HuH-7 (cell line): ENCODE results near the gene EZH1.
A peak's percentile ranks its signal among the peaks of the same experiment; 100 is the strongest.

Experiments used
- DNase-seq: peaks from one replicate; pipeline ENCODE4 v3.0.0; 2011; ENCODE audit warnings: low spot score

EZH1 gene

GRCh38 chr17:42744806-42745617 is at the start of gene EZH1:
TSS of gene EZH1 (minus strand) at chr17:42745040. CDS start at chr17:42728941, 16,099 bp downstream.
- peak; percentile 99 for DNase-seq

GRCh38 chr17:42792545-42792944 is 47.7 kb upstream of the EZH1 start:
- DNase-seq, result no peak

GRCh38 chr17:42791948-42792347 is 47.1 kb upstream of the EZH1 start:
- DNase-seq, result no peak

GRCh38 chr17:42787266-42787665 is 42.4 kb upstream of the EZH1 start:
- no peak for DNase-seq

GRCh38 chr17:42784811-42785592 is 40.2 kb upstream of the EZH1 start:
- no peak for DNase-seq

GRCh38 chr17:42784409-42784808 is 39.6 kb upstream of the EZH1 start:
- no peak for DNase-seq

- DNase-seq, result no peak
Observed at GRCh38 chr17:42783791-42784138, 38.9 kb upstream of the EZH1 start.

- no peak for DNase-seq
Observed at GRCh38 chr17:42783062-42783790, 38.4 kb upstream of the EZH1 start.

- no peak for DNase-seq
Observed at GRCh38 chr17:42782166-42783061, 37.6 kb upstream of the EZH1 start.

- DNase-seq, result no peak
Observed at GRCh38 chr17:42781639-42782165, 36.9 kb upstream of the EZH1 start.

- no peak for DNase-seq
Observed at GRCh38 chr17:42780851-42781638, 36.2 kb upstream of the EZH1 start.

GRCh38 chr17:42779936-42780850 is 35.4 kb upstream of the EZH1 start, which contains the start of gene WNK4:
TSS of gene WNK4 (plus strand) at chr17:42780610. CDS start at chr17:42780699, 89 bp downstream.
- peak; percentile 97 for DNase-seq

- no peak for DNase-seq
Observed at GRCh38 chr17:42779304-42779935, 34.6 kb upstream of the EZH1 start.

GRCh38 chr17:42778570-42778969 is 33.7 kb upstream of the EZH1 start:
- no peak for DNase-seq

- no peak for DNase-seq
Observed at GRCh38 chr17:42775534-42776098, 30.8 kb upstream of the EZH1 start.

GRCh38 chr17:42774066-42774745 is 29.4 kb upstream of the EZH1 start:
- no peak for DNase-seq

GRCh38 chr17:42773290-42774035 is 28.6 kb upstream of the EZH1 start, which contains the start of gene VPS25:
TSS of gene VPS25 (plus strand) at chr17:42773449. CDS start at chr17:42773476, 27 bp downstream.
- DNase-seq, result peak; percentile 80
